HG03108 (cell line): ENCODE results near the gene TRIM50.
"Not testable (repeated sequence)": the region's sequence is repeated elsewhere in the genome, so short reads cannot be mapped to it uniquely, and the experiment has no call there.

ENCODE experiments used
- ATAC-seq: cut with Tn5 transposase; IDR thresholded peaks from one replicate; pipeline ENCODE4 v1.9.1; 2021; ENCODE audit warnings: moderate library complexity; ENCODE audit not compliant: unreplicated experiment

TRIM50 gene

DNA sequence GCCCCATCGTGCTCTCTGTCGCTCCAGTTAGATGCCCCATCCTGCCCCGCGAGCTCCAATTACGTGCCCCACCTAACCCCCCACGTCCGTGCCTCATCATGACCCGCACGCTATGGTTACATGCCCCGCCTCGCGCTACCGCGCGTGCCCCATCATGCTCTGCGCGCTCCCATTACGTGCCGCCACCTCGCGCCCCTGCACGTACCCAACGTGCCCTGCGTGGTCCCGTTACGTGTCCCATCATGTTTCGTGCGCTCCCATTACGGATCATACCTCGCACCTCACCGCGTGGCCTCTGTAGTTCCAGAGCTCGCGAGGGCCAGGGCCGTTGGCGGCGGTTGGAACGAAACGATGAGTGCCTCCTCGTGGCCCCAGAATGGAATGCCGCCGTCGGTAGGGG is at the start of gene TRIM50, which contains the start of gene FKBP6:
TSS of gene TRIM50 (minus strand) at position 161 of the 400 bp plus-strand sequence. CDS start 3,295 bp downstream, outside the sequence.
TSS of gene FKBP6 (plus strand) at position 240 of the 400 bp plus-strand sequence. CDS start 268 bp downstream, outside the sequence.
- not testable (repeated sequence) for ATAC-seq

DNA sequence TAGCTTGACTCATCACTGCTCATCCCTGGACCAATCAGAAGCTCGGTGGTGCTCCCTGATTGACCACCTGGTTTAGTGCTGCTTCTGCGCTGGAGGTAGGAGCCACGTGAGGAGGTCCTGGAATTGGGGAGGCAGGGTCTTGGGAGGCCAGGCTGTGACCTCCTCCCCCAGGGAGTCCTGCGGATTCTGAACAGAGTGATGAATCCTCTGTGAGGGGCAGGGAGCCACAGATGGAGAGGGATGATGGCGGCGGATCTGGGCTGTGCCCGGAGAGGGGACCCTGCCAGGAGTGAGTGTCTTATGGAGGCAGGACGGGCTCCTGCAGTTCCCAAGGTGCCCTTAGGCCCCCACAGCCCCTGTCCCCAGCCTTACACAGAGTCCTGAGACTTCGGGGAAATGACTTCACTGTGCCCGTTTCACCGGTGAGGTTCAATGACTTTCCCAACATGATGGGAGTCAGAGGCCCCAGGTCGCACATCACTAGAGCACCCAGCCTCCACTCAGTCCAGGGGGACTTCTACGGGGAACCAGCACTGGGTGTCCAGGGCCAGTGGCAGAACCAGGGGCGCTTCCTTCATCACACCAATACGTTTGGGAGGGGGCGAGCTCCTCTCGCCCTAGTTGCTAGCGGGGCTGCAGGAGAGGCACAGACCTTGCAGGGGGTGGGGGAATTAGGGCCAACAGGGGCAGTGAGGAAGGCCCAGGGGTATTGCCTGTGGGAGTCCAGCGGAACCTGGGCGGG is 49.0 kb upstream of the TRIM50 start:
- ATAC-seq = no peak

DNA sequence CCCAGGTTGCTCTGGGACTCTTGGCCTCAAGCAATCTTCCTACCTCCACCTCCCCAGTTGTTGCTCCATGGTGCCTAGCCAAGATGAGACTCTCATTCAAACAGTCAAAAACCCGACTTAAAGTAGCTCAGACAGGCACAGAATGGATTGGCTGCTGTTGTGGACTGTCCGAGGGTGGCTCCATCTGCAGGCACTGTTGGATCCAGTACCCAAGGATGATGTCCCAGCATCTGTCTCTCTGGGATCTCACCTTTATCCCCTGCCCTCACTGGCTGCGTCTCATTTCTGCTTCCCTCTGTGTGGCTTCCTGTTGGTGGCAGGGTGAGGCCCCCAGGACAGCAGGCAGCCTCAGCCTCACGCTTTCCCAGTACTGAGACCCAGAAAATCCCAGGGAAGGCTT is 48.4 kb upstream of the TRIM50 start:
- not testable (repeated sequence) for ATAC-seq

DNA sequence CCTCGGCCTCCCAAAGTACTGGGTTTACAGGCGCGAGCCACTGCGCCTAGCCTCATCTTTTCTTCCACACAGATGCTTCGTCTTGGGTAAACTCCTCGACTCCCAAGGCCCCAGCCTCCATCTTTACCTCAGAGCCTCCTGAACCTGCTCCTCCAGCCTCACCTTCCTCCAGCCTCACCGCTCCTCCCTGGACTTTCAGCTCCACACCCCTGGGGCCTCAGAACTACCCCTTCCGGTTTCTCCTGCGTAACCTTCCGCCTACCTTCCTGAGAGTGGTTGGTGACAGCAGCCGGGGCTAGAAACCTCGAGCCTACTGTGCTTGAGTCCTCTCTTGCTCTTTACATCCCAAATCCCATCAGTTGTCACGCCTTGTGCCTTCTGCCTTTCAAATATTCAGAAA is 45.9 kb upstream of the TRIM50 start:
- no peak for ATAC-seq

DNA sequence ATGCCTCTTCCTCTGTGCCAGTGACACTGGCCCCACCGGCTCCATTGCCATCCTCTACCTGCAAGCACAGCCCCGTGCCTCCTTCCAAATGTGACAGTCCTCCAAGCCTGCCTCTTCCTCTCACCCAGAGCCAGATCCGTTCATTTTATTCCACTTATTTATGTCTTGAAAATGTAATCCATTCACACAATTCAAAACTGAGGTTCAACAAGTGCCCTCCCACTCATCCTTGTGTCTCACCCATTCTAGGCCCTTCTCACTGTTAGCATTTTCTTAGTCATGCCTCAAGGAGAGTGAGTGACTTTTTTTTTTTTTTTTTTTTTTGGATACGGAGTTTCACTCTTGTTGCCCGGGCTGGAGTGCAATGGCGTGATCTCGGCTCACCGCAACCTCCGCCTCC is 41.7 kb upstream of the TRIM50 start:
- ATAC-seq = no peak

DNA sequence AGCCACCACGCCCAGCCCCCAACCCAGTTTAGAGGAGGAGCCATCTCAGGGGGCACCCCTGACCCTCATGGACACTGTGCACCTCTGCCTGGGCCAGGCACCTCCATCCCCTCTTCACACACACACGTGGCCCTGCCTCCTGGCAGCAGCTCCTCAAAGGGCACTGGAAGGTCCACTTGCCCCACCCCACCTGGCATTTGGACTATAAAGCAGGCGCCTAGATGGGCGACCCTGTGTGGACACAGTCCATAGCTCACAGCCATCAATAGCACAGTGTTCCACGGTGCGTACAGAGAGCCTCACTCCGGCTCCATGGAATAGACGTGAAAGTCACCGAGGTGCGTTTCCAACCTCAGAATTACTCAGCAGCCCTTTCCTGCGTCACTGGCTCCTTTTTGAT is 41.1 kb upstream of the TRIM50 start:
- no peak for ATAC-seq

DNA sequence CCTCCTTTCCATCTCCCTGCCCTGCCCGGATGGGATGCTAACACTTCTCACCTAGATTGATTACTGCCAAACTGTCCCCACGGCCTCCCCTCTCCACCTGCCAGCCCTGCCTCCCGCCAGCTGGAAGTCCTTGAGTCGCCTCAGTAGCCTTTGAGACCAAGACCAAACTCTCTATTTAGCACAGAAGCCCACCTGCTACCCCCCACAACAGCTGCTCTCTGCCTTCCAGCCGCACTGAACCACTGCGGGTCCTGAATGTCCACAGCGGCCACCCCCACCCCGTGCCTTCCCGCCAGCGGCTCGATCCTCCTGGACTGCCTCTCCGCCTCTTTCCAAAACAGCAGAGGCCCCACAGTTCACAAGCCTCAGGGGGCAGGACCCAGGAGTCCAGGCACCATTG is 39.1 kb upstream of the TRIM50 start:
- no peak for ATAC-seq

DNA sequence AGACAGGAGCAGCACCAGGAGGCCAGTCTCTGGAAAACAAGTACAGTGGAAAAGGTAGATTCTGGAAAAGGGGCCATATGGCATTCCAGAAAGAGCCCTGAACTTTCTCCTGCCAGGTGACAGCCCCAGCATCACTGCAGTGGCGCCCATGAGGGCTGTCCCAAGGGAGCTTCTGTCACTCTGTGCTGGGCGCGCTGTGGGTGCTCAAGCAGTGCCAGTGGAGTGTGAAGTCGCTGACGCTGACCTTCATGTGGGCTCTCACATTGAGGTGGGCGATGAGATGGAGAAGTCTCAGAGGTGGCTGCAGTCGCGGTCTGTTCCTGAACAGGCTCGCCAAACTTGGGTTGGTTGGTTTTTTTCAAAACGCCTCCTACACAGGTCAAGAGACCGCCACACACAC is 38.2 kb upstream of the TRIM50 start:
- ATAC-seq = no peak

DNA sequence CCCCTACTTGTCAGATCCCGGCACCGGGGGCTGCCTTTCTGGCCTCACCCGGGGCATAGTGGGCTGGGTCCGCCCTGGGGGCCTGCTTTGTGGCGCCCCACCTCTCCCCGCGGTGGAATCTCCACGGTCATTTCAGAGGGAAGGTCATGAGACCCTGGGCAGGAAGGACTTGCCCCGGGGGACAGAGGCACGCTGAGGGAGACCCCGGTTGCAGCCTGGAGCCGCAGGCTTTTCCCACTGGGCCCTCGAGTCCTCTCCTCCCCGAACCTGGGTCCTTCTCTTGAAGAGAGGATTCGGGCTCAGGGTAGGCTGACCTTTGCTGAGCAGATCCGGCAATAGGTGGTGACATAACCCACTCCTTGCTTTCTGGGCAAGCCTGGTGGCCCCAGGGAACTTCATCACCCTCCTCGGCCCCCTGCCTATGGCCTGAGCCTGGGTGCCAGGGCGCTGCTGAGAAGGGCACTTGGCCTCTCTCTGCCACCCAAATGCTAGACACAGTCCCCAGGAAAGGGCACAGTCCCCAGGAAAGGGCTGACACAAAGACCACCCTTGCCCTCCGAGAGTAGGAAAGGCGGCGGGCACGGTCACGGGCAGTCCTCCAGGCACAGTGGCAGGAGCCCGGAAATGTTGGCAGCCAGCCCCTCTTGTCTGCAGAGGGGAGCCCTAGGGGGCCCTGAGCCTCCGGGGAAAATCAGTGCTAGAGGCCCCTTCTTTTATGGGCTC is 36.3 kb upstream of the TRIM50 start:
- ATAC-seq = no peak

DNA sequence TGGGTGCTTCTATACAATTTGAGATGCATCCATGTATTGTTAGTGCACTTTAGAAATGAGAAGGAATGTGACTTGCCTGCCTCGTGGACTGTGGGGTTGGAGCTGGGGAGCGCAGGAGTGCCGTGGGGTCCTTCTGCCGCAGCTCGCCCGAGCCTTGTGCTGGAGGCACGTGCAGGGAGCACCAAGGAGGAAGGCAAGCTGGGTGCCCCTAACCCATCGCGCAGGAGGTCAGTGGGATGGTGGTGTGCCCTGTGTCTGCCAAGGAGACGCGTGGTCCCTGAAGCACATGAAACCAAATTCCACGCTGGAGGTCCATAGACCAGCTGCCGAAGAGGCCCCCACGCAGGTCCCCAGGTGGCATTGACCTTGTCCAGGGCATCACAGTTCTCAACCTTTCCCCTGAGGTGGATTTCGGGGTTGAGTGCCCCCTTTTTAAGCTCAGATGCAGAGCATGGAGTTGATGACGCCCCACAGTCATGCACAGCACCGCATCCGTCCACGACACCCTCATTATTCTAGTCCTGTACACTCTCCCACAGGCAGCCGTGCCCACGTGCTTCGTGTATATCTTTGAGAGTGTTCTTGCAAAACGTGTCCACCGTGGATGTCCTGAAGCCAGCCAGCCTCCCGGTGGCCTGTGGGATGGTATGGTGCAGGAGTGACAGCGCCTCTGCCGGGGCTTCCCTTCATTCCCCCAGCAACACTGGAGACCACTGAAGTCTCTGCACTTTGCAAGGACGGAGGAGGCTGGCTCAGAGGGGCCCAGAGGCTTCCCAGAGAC is 35.5 kb upstream of the TRIM50 start:
- ATAC-seq = no peak

DNA sequence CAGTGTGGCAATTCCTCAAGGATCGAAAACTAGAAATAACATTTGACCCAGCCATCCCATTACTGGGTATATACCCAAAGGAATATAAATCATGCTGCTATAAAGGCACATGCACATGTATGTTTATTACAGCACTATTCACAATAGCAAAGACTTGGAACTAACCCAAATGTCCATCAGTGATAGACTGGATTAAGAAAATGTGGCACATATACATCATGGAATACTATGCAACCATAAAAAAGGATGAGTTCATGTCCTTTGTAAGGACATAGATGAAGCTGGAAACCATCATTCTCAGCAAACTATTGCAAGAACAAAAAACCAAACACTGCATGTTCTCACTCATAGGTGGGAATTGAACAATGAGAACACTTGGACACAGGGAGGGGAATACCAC is 32.7 kb upstream of the TRIM50 start:
- not testable (repeated sequence) for ATAC-seq

DNA sequence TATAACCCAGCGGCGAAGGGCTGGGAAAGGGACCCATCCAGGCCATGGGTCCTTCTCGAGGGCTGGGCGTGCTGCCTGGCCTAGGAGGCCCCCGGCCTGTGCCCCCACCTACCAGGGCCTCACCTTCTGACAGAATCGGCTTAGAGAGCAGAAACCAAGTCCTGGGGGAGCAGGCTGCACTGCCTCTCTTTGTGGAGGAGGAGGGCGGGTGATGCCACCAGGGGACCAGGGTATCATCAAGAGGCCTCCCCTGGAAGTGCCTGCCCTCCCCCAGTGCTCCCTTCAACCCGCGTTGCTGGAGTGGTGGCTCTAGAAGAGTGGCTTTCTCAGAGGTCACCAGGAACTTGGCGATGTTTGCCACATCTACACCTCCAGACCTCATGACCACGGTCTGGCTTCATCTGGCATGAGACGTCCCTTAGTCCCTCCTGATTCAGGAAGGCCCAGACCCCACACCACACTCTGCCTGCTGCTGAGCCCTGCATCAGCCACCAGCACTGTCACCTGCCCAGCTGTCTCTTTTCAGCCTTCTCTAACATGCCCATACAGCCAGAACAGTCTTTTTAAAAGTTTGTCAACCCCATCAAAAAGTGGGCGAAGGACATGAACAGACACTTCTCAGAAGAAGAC is 32.0 kb upstream of the TRIM50 start:
- no peak for ATAC-seq

DNA sequence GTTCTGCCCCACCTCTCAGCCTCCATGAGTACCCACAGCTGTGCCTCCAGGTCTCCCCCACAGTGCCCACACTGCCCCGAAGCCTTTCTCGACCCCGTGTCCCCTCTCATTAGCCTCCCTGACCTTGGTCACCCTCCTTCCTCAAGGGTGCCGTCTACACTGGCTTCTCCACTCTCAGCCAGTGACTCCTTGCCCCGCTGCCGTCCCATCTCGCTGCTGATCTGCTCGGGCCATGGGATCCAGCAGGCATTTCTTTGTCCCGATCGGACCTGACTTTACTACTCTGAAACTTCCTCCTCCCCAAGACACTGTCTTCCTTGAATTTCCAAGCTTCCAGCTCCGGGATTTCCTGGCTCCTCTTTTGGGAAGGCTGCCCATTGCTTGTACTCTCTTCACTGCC is 31.4 kb upstream of the TRIM50 start:
- no peak for ATAC-seq

DNA sequence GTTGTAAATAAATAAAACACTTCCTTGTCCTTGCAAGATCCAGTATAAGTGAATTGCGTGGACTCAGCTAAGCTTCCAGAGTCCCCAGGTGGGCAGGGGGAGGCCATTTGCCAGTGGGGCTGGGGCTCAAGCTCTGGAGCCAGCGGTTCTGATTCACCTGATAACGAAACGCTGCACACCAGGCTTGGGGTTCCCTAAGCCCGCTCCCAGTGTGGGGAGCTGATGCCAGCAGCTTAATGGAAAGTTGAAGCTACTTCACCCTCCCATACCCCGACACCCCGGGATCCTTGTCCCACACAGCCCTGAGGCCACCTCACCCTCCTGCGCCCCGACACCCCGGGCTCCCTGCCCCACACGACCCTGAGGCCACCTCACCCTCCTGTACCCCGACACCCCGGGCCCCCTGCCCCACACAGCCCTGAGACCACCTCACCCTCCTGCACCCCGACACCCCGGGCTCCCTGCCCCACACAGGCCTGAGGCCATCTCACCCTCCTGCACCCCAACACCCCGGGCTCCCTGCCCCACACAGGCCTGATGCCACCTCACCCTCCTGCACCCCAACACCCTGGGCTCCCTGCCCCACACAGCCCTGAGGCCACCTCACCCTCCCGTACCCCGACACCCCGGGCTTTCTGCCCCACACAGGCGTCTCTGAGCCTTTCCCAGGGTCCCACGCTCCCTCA is 30.9 kb upstream of the TRIM50 start:
- ATAC-seq = no peak

DNA sequence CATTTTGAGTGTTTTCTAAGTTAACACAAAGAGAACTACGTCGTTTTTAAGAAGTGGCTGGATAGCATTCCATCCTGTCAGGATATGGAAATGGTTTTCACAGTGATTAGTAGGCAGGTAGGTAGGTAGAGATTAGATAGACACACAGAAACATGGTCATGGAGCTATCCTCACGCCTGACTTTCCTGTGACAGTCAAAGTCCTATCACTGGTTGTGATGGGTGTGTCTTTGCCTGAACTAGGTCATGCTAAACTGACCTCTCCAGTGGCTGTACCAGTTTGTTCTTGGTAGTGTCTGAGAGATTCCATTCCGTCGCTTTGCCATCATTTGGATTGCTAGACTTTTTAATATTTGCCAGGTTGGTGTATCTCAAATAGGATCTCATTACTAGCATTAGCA is 28.3 kb upstream of the TRIM50 start:
- no peak for ATAC-seq

DNA sequence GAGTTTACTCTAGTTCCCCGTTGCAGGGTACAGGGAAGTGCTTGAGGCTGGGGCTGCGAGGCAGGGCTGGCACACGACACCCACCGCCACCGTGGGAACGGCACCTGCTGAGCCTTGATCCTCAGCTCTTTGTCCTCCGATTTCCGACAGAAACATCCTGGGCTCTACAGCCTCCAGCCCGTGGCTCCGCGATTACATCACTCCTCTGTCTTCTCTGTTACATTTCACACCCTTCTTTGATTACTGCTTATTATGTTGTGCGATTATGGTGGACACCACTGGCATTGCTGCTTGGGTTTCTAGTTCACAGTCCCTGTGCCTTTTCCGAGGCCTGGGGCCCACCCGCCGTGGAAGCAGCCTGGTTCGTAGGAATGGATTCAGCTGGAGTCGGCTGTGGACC is 26.9 kb upstream of the TRIM50 start:
- ATAC-seq = no peak

DNA sequence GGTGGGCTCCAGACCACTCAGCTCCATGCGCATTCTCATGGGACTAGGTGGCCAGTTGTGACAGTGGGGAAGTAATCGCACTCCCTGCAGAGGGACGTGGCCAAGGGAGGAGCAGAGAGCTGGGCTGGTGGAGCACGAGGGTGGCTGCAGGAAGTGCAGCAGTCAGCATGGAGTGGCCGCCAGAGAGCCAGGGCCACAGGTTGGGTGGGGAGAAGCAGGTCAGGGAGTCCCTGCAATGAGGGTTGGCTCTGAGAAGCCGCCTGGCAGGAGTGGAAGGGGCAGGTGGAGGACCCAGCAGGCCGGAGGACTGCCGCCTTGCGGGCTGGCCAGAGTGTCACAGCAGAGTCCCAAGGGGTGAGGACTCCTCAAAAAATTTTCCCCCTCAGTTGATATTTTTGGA is 26.3 kb upstream of the TRIM50 start:
- no peak for ATAC-seq

DNA sequence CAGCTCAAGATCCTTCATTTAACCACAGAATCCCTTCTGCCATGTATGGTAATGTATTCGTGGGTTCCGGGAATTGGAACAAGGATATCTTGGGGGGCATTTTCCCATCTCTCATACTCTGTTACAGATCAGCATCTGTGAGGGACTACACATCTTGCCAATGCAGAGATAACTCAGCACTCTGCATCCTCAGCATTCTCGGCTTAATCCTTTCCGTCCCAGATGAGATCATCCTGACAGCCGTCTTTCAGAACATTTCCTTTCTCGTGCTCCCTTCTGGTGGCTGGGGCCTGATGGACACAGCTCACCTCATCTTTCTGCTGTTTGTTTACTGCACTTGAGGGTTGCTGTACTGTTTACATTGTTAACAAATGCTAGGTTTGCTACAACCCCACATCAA is 25.4 kb upstream of the TRIM50 start:
- ATAC-seq = no peak

DNA sequence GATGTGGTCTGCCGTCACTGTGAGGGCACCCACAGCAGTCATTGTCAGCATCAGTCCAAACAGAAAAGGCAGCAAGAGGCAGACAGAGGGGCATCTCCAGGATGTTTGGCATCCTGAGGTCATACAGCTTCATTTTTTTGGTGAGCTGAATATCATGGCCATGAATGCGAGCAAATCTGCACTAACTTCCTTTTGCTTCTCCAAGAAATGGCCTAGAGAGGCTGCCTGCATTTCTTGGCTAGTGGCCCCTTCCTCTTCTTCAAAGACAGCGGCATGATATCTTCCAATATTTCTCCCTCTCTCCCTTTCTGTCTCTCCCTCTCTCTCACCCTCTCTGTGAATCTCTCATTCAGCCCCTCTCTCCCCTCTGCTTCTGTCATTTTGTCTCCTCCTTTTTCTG is 24.9 kb upstream of the TRIM50 start:
- no peak for ATAC-seq

DNA sequence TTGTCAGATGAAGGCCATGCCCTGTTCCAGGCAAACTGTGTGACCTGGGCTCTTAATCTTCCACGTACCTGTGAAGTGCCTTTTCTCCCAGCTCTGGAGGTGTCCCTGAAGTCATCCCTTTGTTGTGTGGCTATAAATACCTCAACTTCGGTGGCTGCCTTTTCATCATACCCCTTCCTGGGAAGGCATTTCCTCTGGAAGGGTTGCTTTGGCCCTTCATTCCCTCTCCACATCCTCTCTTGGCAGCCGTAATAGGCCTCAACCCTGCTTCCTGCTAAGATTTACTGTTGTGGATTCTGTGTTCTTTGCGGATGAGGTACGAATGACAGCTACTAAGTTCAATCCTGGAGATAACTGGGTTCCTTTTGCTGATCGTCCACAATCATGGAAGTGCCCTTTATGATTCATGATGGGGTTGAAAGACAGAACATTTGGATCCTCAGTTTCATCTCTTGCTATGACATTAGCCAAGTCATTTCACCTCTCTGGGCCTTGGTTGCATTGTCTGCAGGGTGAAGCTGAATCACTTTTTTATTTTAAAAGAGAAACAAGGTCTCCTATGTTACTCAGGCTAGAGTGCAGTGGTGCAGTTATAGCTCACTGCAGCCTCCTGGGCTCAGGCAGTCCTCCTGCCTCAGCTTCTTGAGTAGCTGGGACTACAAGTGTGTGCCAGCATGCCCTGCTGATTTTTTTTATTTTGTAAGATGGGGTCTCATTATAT is 23.7 kb upstream of the TRIM50 start:
- no peak for ATAC-seq
